Suprapubic skin (tissue), 4 donors: ENCODE data around the gene RPS6KA1. TPM values are rescaled to one million over a fixed set of nuclear protein-coding genes. Genes with fewer than 3 reads are reported as not detected.

Experiments
- DNase-seq, 2 donors: peaks; one replicate each; pipeline ENCODE4 v3.0.0-alpha.2; 2019; ENCODE audit warnings: low spot score in 2 of 2
- H3K27ac ChIP-seq: fragments of 200-600 bp; sonication (generic); one replicate; pipeline ENCODE4 v1.5.1; 2019
- H3K27me3 ChIP-seq: fragments of 200-600 bp; sonication (generic); one replicate; pipeline ENCODE4 v1.5.1; 2019
- H3K36me3 ChIP-seq: fragments of 200-600 bp; sonication (generic); one replicate; pipeline ENCODE4 v1.5.1; 2019
- H3K4me1 ChIP-seq: fragments of 200-600 bp; sonication (generic); one replicate; pipeline ENCODE4 v1.5.1; 2019
- H3K4me3 ChIP-seq: fragments of 200-600 bp; sonication (generic); one replicate; pipeline ENCODE4 v1.5.1; 2019; ENCODE audit warnings: mild to moderate bottlenecking
- H3K9me3 ChIP-seq: fragments of 200-600 bp; sonication (generic); one replicate; pipeline ENCODE4 v1.5.1; 2019
- EP300 ChIP-seq: sonication (generic); formaldehyde crosslinking; IDR thresholded peaks from one replicate; pipeline ENCODE4 v1.6.1; 2017; ENCODE audit warnings: antibody characterized with exemption
- POLR2A ChIP-seq, 2 donors: fragments of 450-650 bp; IDR thresholded peaks; one replicate each; pipeline ENCODE4 v1.6.1; 2017; ENCODE audit warnings: antibody characterized with exemption in 2 of 2, mild to moderate bottlenecking in 2 of 2, moderate library complexity in 2 of 2
- POLR2AphosphoS5 ChIP-seq, 3 donors: sonication (generic); formaldehyde crosslinking; IDR thresholded peaks; one replicate each; pipeline ENCODE4 v1.6.1; 2017; ENCODE audit warnings: antibody characterized with exemption in 3 of 3
- WGBS: methylation state at CpG from one replicate; pipeline ENCODE4 v1.1.5; 2018; 5-methylcytosine and 5-hydroxymethylcytosine counted together
- total RNA-seq, 4 donors: library from RNA; depleted of rRNA; stranded (reverse); fragments of >200 nt; gene quantifications; one replicate each; pipeline ENCODE4 v1.1.0, GENCODE V29; 2016
- TF ChIP-seq, protein P1 (sequence below), 2 donors: fragments of 200-600 bp in 1 of 2; fragments of 450-650 bp in 1 of 2; sonication (generic) in 1 of 2; IDR thresholded peaks; one replicate each; pipeline ENCODE4 v1.5.1; 2016 to 2019; ENCODE audit warnings: antibody characterized with exemption in 2 of 2, mild to moderate bottlenecking in 1 of 2, moderate library complexity in 1 of 2

The RPS6KA1 gene
- total RNA-seq, 4 donors from 2014 or later = 37.8 to 50.9 (median 43.7) TPM

GRCh38 chr1:26558685-26559048 lies 29.1 kb downstream of the RPS6KA1 start:
- no peak for DNase-seq
- peaks cover 74% of the 10 kb centered on the region for H3K36me3 ChIP-seq

DNA sequence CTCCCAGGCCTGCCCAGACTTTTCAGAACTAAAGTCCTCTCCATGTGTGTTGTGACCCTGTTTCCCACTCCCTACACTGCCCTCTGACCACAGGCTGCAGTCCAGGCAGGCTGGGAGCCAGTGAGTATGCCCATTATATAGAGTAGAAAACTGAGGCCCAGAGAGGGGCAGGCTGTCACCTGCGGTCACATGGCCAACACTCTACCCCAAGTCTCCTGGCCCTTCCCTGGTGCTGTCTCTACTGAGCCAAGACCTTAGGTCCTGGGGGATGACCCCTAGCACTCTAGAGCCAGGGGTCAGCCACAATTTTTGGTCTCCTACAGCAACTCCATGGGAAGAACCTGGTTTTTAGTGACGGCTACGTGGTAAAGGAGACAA lies 30.8 kb downstream of the RPS6KA1 start:
- H3K4me1 ChIP-seq = peaks cover 9% of the 10 kb centered on the region
- H3K27me3 ChIP-seq = no peaks in the 10 kb centered on the region
- no peak overlapping the region for H3K4me3 ChIP-seq
- 92% methylated on average over 3 of the region's 3 CpGs for WGBS
- peaks cover 58% of the 10 kb centered on the region for H3K36me3 ChIP-seq
- no peaks in the 10 kb centered on the region for H3K9me3 ChIP-seq
- no peak for DNase-seq
- no peak for TF ChIP-seq POLR2AphosphoS5 (IDR thresholded peaks at IDR 0.05)
- no peak for TF ChIP-seq POLR2A (IDR thresholded peaks at IDR 0.05)
- TF ChIP-seq, protein P1, sequence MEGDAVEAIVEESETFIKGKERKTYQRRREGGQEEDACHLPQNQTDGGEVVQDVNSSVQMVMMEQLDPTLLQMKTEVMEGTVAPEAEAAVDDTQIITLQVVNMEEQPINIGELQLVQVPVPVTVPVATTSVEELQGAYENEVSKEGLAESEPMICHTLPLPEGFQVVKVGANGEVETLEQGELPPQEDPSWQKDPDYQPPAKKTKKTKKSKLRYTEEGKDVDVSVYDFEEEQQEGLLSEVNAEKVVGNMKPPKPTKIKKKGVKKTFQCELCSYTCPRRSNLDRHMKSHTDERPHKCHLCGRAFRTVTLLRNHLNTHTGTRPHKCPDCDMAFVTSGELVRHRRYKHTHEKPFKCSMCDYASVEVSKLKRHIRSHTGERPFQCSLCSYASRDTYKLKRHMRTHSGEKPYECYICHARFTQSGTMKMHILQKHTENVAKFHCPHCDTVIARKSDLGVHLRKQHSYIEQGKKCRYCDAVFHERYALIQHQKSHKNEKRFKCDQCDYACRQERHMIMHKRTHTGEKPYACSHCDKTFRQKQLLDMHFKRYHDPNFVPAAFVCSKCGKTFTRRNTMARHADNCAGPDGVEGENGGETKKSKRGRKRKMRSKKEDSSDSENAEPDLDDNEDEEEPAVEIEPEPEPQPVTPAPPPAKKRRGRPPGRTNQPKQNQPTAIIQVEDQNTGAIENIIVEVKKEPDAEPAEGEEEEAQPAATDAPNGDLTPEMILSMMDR (IDR thresholded peaks at IDR 0.05) = no peak
- no peak for TF ChIP-seq EP300
- no peak overlapping the region for H3K27ac ChIP-seq

More at GRCh38 chr1:26558685-26559048, 29.1 kb downstream of the RPS6KA1 start:
- 92% methylated on average over 13 of the region's 13 CpGs for WGBS
- Histone ChIP-seq H3K27me3 (no peaks in the 10 kb centered on the region), H3K9me3 (no peaks in the 10 kb centered on the region), H3K4me3 (no peak overlapping the region), H3K27ac (no peak overlapping the region), H3K4me1 (peaks cover 9% of the 10 kb centered on the region)
- TF ChIP-seq, protein P1 (IDR thresholded peaks at IDR 0.05) = no peak
- no peak for TF ChIP-seq POLR2AphosphoS5 (IDR thresholded peaks at IDR 0.05)
- TF ChIP-seq POLR2A (IDR thresholded peaks at IDR 0.05) = no peak
- no peak for TF ChIP-seq EP300

GRCh38 chr1:26570287-26570686 lies 40.7 kb downstream of the RPS6KA1 start:
- Histone ChIP-seq H3K4me3 (no peak overlapping the region), H3K9me3 (no peaks in the 10 kb centered on the region), H3K27ac (no peak overlapping the region), H3K4me1 (no peaks in the 10 kb centered on the region), H3K27me3 (no peaks in the 10 kb centered on the region), H3K36me3 (peaks cover 33% of the 10 kb centered on the region)
- no peak for DNase-seq
- WGBS = 78% methylated on average over 4 of the region's 4 CpGs
- TF ChIP-seq POLR2AphosphoS5 (IDR thresholded peaks at IDR 0.05) (no peak), EP300 (no peak), POLR2A (IDR thresholded peaks at IDR 0.05) (no peak)
- TF ChIP-seq, protein P1 (IDR thresholded peaks at IDR 0.05) = no peak

DNA sequence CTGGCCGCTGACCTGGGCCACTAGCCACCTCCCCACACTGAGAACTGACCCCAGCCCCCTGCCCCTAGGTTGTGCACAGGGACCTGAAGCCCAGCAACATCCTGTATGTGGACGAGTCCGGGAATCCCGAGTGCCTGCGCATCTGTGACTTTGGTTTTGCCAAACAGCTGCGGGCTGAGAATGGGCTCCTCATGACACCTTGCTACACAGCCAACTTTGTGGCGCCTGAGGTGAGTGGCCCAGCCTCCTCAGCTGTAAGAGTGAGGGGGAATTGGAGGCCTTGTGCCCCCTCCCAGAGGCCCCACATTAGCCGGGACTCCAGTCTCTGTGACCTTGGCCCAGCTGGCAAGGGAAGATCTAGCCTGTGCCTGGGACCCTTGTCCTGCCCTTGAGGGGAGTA lies 41.8 kb downstream of the RPS6KA1 start:
- Histone ChIP-seq H3K4me3 (no peak overlapping the region), H3K4me1 (no peaks in the 10 kb centered on the region), H3K9me3 (no peaks in the 10 kb centered on the region), H3K27me3 (no peaks in the 10 kb centered on the region), H3K36me3 (peaks cover 33% of the 10 kb centered on the region), H3K27ac (no peak overlapping the region)
- TF ChIP-seq POLR2A (IDR thresholded peaks at IDR 0.05) (no peak), POLR2AphosphoS5 (IDR thresholded peaks at IDR 0.05) (no peak), EP300 (no peak)
- TF ChIP-seq, protein P1 (IDR thresholded peaks at IDR 0.05) = no peak
- no peak for DNase-seq
- 100% methylated on average over 1 of the region's 8 CpGs for WGBS

GRCh38 chr1:26574018-26574417 lies 44.5 kb downstream of the RPS6KA1 start:
- Histone ChIP-seq H3K27me3 (no peaks in the 10 kb centered on the region), H3K27ac (no peak overlapping the region), H3K4me1 (no peaks in the 10 kb centered on the region), H3K9me3 (no peaks in the 10 kb centered on the region), H3K4me3 (no peak overlapping the region), H3K36me3 (peaks cover 33% of the 10 kb centered on the region)
- TF ChIP-seq EP300 (no peak), POLR2AphosphoS5 (IDR thresholded peaks at IDR 0.05) (no peak)
- TF ChIP-seq, protein P1 (IDR thresholded peaks at IDR 0.05) = no peak
- no peak for DNase-seq
- 86% methylated on average over 11 of the region's 13 CpGs for WGBS
